ENCODE results near the gene HYDIN.
A peak's percentile ranks its signal among the peaks of the same experiment; 100 is the strongest.

The HYDIN gene

GRCh38 chr16:70800781-70801480 is 429.6 kb downstream of the HYDIN start, which contains the start of gene VAC14:
Gene VAC14 (minus strand): TSS chr16:70801158. CDS start chr16:70800900, 258 bp downstream.
- TF ChIP-seq CTCF (IDR thresholded peaks at IDR 0.05; ENCODE audit: control insufficient read depth, extremely low read depth, insufficient read depth): no peak
- H3K4me3 ChIP-seq (ENCODE audit: low read depth, low read length): peak within 1 kb of the TSS; percentile 89
- DNase-seq (ENCODE audit: low read depth): peak; percentile 76

- H3K4me3 ChIP-seq (ENCODE audit: low read depth, low read length): peak overlapping the region; percentile 89
- DNase-seq (ENCODE audit: low read depth): no peak
- TF ChIP-seq CTCF (IDR thresholded peaks at IDR 0.05; ENCODE audit: control insufficient read depth, extremely low read depth, insufficient read depth): no peak
Observed at GRCh38 chr16:70800311-70800710, 430.2 kb downstream of the HYDIN start.

GRCh38 chr16:70796301-70796700 is 434.2 kb downstream of the HYDIN start:
- TF ChIP-seq CTCF (IDR thresholded peaks at IDR 0.05; ENCODE audit: control insufficient read depth, extremely low read depth, insufficient read depth): no peak
- DNase-seq (ENCODE audit: low read depth): no peak
- H3K4me3 ChIP-seq (ENCODE audit: low read depth, low read length): no peak overlapping the region

GRCh38 chr16:70795296-70795912 is 435.1 kb downstream of the HYDIN start:
- no peak for TF ChIP-seq CTCF (IDR thresholded peaks at IDR 0.05; ENCODE audit: control insufficient read depth, extremely low read depth, insufficient read depth)
- no peak for DNase-seq (ENCODE audit: low read depth)
- H3K4me3 ChIP-seq (ENCODE audit: low read depth, low read length): no peak overlapping the region

- no peak for TF ChIP-seq CTCF (IDR thresholded peaks at IDR 0.05; ENCODE audit: control insufficient read depth, extremely low read depth, insufficient read depth)
- DNase-seq (ENCODE audit: low read depth): no peak
Observed at GRCh38 chr16:70793851-70794502, 436.5 kb downstream of the HYDIN start.

GRCh38 chr16:70790815-70791214 is 439.7 kb downstream of the HYDIN start:
- DNase-seq (ENCODE audit: low read depth): no peak
- TF ChIP-seq CTCF (IDR thresholded peaks at IDR 0.05; ENCODE audit: control insufficient read depth, extremely low read depth, insufficient read depth): no peak
- no peak overlapping the region for H3K4me3 ChIP-seq (ENCODE audit: low read depth, low read length)

More at GRCh38 chr16:70793851-70794502, 436.5 kb downstream of the HYDIN start:
- H3K4me3 ChIP-seq (ENCODE audit: low read depth, low read length): no peak overlapping the region

All from LNCaP clone FGC (cell line).